GM12878 (cell line): ENCODE results near the gene WDR38.

Experiments used
- CEBPB ChIP-seq, 2 experiments: fragments of 150-350 bp in 1 of 2; IDR thresholded peaks; 2 replicates each; pipeline ENCODE4 v1.6.1; 2012 to 2014; ENCODE audit warnings: low read depth in 2 of 2, low read length in 2 of 2, borderline replicate concordance in 1 of 2, inconsistent platforms in 1 of 2
- CTCF ChIP-seq, 3 experiments: IDR thresholded peaks in 2 of 3; conservative IDR thresholded peaks in 1 of 3; 2 replicates each; pipeline ENCODE4 v1.5.1; 2011; ENCODE audit warnings: low read depth in 3 of 3, low read length in 3 of 3, mild to moderate bottlenecking in 3 of 3, control low read depth in 2 of 3, moderate library complexity in 2 of 3, inconsistent platforms in 1 of 3, mixed read lengths in 1 of 3; ENCODE audit not compliant: control insufficient read depth in 2 of 3, insufficient read depth in 1 of 3; ENCODE audit errors: extremely low read depth in 1 of 3
- EP300 ChIP-seq, 2 experiments: fragments of 150-350 bp in 1 of 2; IDR thresholded peaks; 2 replicates each; pipeline ENCODE4 v1.6.1; 2011 to 2012; ENCODE audit warnings: low read depth in 2 of 2, low read length in 2 of 2, borderline replicate concordance in 1 of 2, improper control_type of control experiment in 1 of 2, inconsistent platforms in 1 of 2; ENCODE audit not compliant: control insufficient read depth in 1 of 2
- HCFC1 ChIP-seq: fragments of 150-350 bp; IDR thresholded peaks from 2 replicates; pipeline ENCODE4 v1.6.1; 2014; ENCODE audit warnings: low read length
- POLR2AphosphoS5 ChIP-seq: IDR thresholded peaks from 2 replicates; pipeline ENCODE4 v1.6.1; 2011; ENCODE audit warnings: mild to moderate bottlenecking, low read length, inconsistent platforms
- TAF1 ChIP-seq: IDR thresholded peaks from 2 replicates; pipeline ENCODE4 v1.6.1; 2011; ENCODE audit warnings: mild to moderate bottlenecking, low read depth, low read length, borderline replicate concordance
- YY1 ChIP-seq: IDR thresholded peaks from 2 replicates; pipeline ENCODE4 v1.6.1; 2011; ENCODE audit warnings: low read depth, mild to moderate bottlenecking, low read length
- ZBTB4 ChIP-seq: fragments of 450-650 bp; formaldehyde crosslinking; IDR thresholded peaks from 2 replicates; pipeline ENCODE4 v1.4.0; 2022; ENCODE audit warnings: mild to moderate bottlenecking, moderate library complexity
- TF ChIP-seq, protein P1 (sequence below): fragments of 450-650 bp; IDR thresholded peaks from 2 replicates; pipeline ENCODE4 v1.6.1; 2016; ENCODE audit warnings: mild to moderate bottlenecking, moderate library complexity, borderline replicate concordance

- TF ChIP-seq ZBTB4 (CRISPR knock-in tag) (no peak), EP300 (IDR thresholded peaks at IDR 0.05; ENCODE audit: borderline replicate concordance in 1 of 2, control insufficient read depth in 1 of 2, low read depth in 2 of 2, low read length in 2 of 2) (no peak), CTCF (IDR thresholded peaks at IDR 0.05 in 2 of 3, conservative IDR thresholded peaks at IDR 0.05 in 1 of 3; ENCODE audit: control insufficient read depth in 2 of 3, extremely low read depth in 1 of 3, insufficient read depth in 1 of 3, low read depth in 3 of 3, low read length in 3 of 3) (no peak), TAF1 (no peak), POLR2AphosphoS5 (no peak), YY1 (no peak), HCFC1 (no peak), CEBPB (IDR thresholded peaks at IDR 0.05; ENCODE audit: borderline replicate concordance in 1 of 2, low read depth in 2 of 2, low read length in 2 of 2) (no peak)
- TF ChIP-seq, protein P1, sequence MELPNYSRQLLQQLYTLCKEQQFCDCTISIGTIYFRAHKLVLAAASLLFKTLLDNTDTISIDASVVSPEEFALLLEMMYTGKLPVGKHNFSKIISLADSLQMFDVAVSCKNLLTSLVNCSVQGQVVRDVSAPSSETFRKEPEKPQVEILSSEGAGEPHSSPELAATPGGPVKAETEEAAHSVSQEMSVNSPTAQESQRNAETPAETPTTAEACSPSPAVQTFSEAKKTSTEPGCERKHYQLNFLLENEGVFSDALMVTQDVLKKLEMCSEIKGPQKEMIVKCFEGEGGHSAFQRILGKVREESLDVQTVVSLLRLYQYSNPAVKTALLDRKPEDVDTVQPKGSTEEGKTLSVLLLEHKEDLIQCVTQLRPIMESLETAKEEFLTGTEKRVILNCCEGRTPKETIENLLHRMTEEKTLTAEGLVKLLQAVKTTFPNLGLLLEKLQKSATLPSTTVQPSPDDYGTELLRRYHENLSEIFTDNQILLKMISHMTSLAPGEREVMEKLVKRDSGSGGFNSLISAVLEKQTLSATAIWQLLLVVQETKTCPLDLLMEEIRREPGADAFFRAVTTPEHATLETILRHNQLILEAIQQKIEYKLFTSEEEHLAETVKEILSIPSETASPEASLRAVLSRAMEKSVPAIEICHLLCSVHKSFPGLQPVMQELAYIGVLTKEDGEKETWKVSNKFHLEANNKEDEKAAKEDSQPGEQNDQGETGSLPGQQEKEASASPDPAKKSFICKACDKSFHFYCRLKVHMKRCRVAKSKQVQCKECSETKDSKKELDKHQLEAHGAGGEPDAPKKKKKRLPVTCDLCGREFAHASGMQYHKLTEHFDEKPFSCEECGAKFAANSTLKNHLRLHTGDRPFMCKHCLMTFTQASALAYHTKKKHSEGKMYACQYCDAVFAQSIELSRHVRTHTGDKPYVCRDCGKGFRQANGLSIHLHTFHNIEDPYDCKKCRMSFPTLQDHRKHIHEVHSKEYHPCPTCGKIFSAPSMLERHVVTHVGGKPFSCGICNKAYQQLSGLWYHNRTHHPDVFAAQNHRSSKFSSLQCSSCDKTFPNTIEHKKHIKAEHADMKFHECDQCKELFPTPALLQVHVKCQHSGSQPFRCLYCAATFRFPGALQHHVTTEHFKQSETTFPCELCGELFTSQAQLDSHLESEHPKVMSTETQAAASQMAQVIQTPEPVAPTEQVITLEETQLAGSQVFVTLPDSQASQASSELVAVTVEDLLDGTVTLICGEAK = no peak
Observed at GRCh38 chr9:124830593-124830992, 22.7 kb upstream of the WDR38 start.
